ENCODE data around the gene CPXM2.

Gene CPXM2

DNA sequence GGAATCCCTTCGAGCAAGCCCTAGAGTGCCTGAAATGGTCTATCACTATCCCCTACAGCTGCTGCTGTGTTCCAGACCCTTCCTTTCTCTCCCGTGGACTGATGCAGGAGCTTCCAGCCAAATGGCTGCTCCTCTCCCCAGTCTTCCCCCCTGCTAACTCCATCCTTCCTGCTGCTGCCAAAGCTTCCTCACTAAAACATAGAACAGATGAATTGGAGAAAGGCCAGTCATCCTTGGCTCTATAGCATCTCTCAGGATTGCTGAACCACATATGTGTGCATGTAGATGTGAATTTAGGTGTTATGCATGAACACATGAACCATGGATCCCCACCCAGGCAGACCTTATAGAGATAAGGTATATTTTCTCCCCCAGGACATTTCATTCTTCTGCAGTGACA, 164.8 kb downstream of the CPXM2 start:
- DNase-seq, result no peak

DNA sequence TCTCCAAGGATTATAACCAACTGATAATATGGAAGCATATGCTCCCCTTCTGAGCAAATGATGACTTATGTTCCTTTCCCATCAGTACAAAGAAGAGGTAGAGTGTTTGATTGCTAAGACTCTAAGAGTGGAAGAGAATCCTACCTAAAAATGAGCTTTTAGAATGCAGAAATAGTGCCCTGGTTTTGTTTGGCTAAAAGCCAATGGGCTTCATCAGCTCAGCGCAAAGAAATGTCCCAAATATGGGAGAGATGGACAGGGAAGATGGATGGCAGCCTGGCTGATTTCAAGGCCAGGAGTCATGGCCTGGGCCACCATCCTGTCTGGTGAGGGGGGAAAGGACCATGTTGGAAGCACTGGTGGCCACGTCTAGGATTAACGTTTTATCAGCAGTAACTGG, 165.2 kb downstream of the CPXM2 start:
- no peak for DNase-seq

DNA sequence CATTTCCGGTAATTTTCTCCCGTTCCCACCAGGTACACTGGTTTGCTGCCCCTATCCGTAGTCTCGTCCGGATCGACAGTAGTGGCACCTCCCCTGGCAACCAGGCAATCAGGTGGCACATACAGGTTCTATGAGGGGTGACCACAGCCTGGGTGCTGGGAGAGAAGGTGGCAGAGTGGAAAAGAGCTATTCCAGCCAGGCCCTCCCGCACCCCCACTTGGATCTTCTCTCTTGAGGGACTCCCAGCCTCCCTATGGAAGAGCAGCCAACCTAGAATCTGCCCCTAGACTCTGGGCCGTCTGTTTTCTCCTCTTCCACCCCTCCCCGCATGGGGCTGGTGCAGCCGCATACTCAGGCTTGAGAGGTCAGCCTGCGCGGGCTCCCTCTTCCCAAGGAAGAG, 166.9 kb downstream of the CPXM2 start:
- DNase-seq, result no peak

DNA sequence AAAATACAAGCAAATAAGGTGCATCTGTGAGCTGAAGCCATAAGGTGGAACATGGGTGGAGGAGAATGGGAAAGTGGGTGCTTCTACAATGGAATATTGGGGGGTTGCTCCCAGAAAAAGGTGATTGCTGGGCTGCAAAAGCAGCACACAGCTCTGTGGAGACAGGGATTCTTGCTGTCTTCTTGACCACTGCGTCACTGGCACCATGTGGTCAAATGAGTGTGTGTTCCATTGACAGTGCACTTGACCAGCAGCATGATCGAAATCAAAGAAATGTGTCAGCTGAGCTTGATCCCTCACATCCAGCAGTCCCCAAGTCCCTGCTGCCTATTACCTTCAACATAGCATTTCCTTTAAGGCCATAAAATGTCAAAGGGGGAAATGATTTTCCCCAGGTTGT, 169.3 kb downstream of the CPXM2 start:
- no peak for DNase-seq

GRCh38 chr10:123721441-123722049, 170.1 kb downstream of the CPXM2 start:
- DNase-seq, result no peak

DNA sequence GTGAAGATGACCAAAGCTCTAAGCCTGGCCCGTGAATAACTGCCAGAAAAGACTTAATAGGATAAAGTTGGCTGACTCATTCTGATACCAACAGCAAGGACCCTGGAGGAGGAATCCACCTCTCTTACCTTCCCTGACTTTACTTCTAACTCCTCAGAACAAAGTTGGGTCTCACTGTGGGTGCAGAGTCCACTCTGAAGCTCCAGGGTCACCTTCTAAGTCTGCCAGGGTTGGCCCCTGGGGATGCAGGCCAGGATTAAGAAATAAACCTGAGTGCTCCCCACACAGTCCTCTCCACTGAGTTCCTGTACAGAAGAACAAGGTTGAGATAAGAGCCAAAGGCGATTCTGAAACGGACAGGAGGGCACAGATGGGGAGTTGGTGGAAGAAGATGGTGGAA, 171.1 kb downstream of the CPXM2 start:
- DNase-seq, result no peak

GRCh38 chr10:123718544-123719060, 173.0 kb downstream of the CPXM2 start:
- DNase-seq, result no peak

DNA sequence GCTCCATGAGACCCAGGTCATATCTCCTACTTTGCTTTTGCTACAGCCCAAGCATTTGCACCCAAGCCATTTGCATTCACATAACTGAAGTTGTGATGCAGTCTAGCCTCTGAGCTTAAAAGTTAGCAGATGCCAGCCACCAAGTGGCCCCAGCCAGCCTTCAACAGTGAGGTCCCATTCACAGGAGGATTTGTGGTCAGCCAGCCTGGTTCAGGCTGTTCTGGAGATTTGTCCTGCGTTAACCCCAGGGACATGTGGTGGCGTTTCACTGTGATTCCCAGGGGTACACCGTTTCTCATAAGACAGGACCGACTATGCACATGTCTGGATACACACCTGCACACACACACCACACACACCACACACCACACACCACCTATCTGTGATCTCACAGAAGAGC, 174.3 kb downstream of the CPXM2 start:
- DNase-seq, result no peak

- no peak for DNase-seq
These were observed 176.1 kb downstream of the CPXM2 start for GRCh38 chr10:123715546-123715945.

DNA sequence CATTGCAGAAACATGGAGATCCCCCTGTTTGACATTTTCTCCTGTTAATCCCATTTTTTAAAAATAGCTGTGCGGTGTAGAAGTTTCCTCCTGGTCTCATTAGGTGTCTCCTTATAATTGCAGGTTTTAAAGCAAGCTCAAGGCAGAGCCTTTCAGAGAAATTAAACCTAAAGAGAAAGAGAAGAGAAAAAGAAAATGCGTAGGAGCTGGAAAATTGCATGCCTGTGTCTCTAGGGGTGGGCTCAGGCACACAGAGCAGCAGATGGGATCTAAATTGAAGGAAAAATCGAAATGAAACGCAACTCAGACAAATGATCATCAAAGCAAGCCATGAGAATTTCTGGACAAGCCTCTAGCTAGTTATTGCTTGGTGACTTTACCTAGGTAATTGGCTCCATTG, 185.4 kb downstream of the CPXM2 start:
- no peak for DNase-seq

DNA sequence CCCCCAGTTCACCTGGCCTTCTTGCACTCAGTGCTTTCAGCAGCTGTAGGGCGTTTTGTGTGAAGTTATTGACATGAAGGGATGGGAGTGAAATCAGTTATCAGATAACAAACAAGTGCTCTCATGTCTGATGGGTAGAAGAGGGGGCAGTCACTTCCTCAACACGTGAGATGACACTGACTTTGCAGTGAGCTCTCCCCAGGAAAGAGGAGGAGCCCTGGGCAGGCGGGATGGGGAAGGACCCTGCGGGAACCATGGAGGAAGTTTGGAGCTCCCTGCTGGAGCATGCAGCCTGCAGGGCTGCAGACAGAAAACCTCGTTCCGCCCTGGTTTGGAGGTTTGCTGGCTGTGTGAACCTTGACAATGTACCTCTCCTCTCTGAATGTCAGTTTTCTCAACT, 186.8 kb downstream of the CPXM2 start:
- no peak for DNase-seq

- no peak for DNase-seq
These were observed 187.5 kb downstream of the CPXM2 start for GRCh38 chr10:123704076-123704475.

- DNase-seq, result no peak
These were observed 188.3 kb downstream of the CPXM2 start for GRCh38 chr10:123703195-123703790.
